DMS53 (cell line): ENCODE measurements around the gene SYTL2.

Source experiments
- DNase-seq: peaks from one replicate; lab custom pipeline; 2025; lab: John Stamatoyannopoulos, UW

Gene SYTL2

GRCh38 chr11:85758480-85759039, 52.4 kb downstream of the SYTL2 start:
- no peak for DNase-seq

- DNase-seq: no peak
These were observed 52.9 kb downstream of the SYTL2 start for GRCh38 chr11:85758026-85758425.

DNA sequence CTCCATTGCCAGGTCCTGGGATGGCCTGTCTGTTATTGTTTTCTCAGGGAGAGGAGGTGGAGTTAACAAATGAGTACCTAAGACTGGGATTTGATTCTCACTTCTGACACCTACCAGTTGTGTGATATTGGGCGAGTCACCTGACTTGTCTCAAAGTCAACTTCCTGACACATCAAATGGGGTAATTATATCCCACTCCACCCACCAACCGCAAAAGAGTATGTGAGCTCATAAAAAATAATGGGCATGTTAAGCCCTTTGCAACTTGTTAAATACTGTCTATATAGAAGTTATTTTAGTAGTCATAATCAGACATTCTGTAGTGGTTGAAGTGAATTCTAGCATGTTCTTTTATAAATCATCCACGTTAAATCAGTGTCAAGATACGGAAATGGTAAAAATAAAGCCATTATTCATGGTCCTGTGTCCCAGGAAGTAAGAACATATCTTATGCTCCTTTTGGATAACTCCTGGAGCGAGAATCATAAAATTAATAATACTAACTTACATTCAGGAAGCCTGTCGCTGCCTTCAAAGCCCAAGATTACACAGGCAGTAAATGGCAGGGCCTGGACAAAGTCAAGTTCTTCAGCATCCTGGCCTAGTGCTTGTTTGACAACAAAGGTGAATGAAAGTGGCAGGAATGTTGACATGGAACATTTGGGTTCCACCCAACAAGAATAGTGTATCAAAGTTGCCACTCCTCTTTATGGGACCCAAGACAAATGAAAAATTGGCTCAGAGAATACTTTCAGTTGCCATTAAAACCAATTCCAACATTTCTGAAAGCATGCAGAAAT, 54.3 kb downstream of the SYTL2 start:
- DNase-seq: no peak

GRCh38 chr11:85755701-85756100, 55.2 kb downstream of the SYTL2 start:
- no peak for DNase-seq

DNA sequence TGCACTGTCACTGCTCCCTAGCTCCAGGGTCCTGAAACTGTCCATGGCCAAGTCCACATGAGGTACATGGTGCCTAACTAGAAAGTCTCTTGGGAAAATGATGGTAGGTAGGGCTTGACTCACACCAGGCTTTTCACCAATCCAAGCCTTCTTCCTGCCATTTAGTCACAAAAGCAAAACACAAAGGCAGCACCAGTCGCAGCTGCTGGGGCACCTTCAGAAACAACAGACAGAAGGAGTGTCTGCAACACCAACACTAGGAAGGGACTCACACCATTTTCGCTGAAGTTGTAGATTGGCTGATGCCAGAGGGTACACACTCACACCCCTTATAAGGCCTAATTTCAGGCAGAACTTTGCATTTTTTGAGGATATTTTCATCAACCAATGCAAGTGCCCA, 55.7 kb downstream of the SYTL2 start:
- DNase-seq: no peak

- DNase-seq: no peak
These were observed 57.9 kb downstream of the SYTL2 start for GRCh38 chr11:85752890-85753581.

- DNase-seq: no peak
These were observed 58.6 kb downstream of the SYTL2 start for GRCh38 chr11:85752201-85752889.

DNA sequence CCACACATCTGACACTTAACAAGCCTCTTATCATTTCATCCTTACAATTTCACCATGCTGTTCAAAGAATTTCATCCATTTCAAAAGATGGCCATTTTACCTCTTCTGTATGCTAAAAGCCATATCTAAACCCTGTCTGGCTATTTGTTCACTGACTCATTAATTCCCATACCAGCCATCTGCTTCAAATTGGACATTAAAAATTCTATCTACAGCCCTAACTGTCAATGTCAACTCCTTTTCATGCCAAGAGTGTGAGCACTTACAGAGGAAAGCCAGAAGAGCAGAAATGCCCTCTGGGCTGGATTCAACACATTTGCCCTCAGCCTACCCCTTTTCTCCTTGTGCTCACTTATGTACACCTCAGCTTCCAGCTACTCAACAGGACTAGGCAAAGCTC, 59.2 kb downstream of the SYTL2 start:
- DNase-seq: no peak

DNA sequence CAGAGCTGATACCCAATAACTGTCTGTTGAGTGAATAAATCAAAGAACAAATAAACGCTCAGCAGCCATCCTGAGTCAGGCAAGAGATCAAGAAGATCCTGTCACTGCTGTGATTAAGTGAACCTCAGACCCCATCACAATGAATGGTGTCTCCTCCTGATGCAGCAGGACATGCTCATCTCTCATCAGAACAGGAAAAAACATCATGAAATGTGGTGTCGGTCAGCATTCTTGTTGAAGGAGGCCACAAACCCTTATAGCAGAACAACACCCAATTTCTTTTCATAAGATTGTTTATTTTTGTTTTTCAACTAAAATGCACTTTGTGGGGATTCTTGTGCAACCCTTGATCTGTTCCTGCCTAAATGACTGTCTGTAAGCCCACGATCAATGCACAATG, 60.3 kb downstream of the SYTL2 start:
- no peak for DNase-seq

GRCh38 chr11:85749884-85750283, 61.1 kb downstream of the SYTL2 start:
- no peak for DNase-seq

GRCh38 chr11:85749287-85749834, 61.6 kb downstream of the SYTL2 start:
- DNase-seq: no peak

GRCh38 chr11:85748455-85748891, 62.5 kb downstream of the SYTL2 start:
- no peak for DNase-seq

DNA sequence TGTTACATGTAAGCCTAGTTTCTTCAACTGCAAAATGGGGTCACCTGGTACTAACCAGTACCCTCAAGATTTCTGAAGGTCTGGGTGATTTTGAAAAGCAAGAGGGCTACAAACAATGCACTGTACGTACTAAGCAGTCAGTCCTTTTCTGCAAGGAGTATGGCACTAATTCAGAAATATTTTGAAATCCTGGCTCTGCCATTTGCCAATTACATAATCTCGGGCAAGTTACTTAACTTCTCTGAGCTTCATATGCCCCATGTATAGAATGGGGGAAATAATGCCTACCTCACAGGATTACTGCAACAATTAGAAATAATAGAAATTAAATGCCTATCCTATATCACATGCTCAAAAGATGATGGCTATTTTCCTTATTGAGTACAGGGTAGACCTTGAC, 64.3 kb downstream of the SYTL2 start:
- no peak for DNase-seq

GRCh38 chr11:85745626-85746025, 65.3 kb downstream of the SYTL2 start:
- no peak for DNase-seq

DNA sequence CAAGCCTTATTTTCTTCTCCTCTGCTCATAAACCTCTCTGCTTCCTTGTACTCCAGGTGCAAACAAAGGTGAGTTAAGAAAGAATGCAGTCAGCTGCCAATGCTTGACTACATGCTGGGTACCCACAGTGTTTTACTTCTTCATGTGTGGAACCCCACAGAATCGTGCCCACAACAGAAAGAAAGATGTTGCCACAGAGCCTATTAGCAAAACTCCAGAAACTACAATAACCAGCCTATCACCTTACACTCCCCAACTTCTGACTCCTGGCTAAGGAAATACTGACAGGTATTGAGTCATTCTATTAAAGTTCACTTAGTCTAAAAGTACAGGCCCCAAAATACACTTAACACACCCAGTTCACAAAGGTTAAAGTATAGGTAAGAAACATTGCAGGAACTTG, 68.1 kb downstream of the SYTL2 start:
- DNase-seq: no peak

DNA sequence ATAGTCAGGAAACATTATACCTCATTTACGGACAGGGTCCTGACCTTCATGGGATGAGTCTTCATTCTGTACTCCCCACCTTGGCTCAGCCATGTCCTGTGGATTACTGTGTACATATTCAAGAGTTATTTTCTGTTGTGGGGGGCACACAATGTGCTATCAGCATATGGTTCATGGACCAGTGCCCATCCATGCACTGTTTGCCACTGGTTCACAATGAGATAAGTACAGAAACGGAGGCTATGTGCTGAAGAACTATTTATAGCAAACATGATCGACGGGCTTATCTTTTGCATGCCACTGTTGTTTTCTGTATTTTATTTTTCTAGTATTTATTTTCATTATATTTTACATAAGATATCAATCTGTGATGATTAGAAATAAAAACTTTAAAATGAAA, 68.6 kb downstream of the SYTL2 start:
- no peak for DNase-seq

DNA sequence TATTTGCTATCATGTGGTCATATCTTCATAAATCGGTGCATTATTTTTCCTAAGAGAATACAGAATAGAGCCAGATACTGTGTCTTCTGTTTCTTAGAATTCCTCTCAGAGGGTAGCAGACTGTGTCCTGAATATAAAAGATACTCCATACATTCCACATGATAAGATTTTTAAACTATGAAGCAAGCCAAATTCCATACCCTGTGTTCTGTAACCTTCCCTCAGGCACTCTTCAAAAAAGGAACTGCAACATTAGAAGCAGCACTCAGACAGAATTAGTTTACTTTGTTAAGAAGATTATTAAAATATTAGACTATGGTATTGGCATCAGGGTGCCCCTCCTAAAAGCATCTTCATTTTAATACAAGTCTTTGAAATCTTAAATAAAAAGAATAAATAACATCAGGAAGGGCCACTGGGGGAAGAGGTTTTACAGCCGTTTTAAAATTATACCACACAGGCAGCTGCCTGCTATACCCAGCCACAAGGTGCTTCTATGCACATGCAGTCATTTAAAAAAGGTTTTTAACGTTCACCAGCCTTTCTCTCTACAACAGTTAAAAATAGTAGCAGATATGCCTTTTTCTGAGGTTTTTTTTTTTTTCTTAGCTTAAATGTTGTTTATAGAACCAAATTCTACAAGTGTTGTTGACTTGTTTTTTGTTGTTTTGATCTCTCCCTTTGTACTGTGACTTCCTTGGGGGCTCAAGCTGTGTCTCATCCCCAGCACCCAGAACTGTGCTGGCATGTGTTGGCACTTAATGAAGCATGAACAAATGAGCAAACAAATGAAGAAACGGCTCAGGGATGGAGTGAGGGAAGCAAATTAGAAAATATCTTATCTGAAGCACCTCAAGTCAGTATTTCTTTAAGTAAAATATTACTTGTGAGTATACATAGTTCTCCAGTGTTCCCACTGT, 70.2 kb downstream of the SYTL2 start:
- DNase-seq: no peak

DNA sequence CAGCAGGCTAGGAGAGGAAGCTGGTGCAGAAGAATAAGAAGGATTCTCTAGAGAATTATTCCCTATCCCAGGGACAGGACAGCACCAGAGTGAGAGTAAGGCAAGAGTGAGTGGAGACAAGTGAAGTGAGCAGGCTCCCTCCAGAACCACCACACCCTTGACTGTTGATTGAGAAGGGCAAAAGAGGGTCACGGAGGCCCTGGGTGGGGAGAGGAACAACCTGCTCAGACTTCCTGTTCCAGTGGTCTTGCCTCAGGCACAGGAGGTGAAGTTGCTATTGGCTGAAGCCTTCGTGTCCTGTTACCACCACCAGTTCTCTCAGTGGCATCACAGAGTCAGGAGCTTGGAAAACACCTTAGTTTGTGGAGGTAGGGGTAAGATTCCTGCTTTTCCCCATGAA, 73.2 kb downstream of the SYTL2 start:
- no peak for DNase-seq

DNA sequence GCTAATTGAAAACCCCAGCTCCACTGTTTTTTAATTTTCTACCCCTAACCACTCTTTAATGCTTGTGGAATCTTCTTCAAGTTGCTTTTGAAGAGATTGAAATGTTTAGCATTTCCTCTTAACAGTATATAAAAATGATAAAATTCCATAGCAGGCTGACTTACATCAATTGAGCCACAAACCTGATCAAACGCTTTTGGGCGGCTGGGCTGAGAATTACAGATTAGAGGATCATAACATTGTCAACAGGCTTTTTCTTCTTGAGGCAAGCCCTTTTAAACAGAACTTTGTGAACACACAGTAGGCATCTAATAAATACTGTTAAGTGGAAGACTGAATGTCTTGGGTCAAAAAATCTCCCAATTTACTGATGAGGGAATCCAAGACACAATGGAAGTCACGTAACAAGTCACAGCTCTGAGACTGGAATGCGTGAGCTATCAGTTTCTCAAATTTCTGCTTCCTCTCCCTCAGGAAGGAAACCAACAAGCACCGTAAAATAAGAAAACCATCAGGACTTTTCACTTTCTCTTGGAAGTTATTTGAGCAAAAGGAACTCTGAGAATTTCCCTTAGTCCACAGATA, 75.0 kb downstream of the SYTL2 start:
- DNase-seq: no peak

DNA sequence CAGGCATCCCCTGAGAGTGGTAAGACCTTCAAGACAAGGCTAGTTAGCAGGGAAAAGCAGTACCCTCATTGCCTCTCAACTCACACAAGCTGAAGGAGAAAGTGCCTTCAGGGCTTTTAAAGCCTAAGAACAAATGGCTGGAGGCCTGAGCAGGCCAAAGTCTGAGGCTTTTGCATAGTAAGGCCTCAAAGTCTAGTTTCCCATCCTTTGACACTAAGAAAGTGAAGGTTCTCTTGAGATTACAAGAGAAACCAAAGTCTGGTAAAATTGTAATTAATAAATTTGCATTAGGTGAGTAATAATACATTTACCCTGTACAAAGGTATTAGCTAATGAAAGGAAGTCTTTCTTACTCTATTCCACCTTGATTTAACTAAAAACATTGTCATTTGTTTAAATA, 78.0 kb downstream of the SYTL2 start:
- DNase-seq: no peak

DNA sequence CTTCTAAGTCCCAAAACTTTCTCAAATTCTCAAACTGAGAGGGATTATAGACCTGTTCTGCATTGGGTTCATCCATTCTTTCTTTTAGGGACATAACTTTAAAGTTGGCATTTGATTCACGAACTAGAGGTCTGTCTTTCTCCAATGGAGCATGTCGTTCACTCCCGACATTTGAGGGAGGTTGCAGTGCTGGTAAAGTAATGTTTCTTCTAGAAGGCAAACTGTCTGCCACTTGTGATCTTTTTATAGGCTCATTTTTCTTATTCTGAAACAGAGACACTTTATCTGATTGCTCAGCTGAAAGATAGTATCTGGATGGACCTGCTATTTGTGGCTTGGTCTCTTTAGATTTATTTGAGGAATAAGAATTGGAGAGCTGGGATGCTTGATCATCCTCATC, 84.6 kb downstream of the SYTL2 start:
- DNase-seq: no peak
